Mesenchymal stem cell (in vitro differentiated cells and primary cell): ENCODE measurements around the gene ZEB2.

Experiments
- DNase-seq: peaks from one replicate; pipeline ENCODE4 v3.0.0-alpha.2; 2013
- H2AFZ ChIP-seq: one replicate; pipeline ENCODE4 v1.6.1; 2013; ENCODE audit warnings: low read depth, mild to moderate bottlenecking, control low read depth, inconsistent platforms, low read length, moderate library complexity
- H2AK5ac ChIP-seq: 2 replicates; pipeline ENCODE4 v1.6.1; 2013; ENCODE audit warnings: low read length, moderate library complexity, mild to moderate bottlenecking, inconsistent platforms; ENCODE audit not compliant: severe bottlenecking
- H2BK120ac ChIP-seq: one replicate; pipeline ENCODE4 v1.6.1; 2013; ENCODE audit warnings: low read depth, mild to moderate bottlenecking, inconsistent platforms, low read length, moderate library complexity
- H2BK12ac ChIP-seq, 2 experiments: one replicate each; pipeline ENCODE4 v1.6.1; 2013; ENCODE audit warnings: inconsistent platforms in 2 of 2, low read length in 2 of 2, mild to moderate bottlenecking in 2 of 2, moderate library complexity in 2 of 2, control low read depth in 1 of 2
- H2BK15ac ChIP-seq: one replicate; pipeline ENCODE4 v1.6.1; 2013; ENCODE audit warnings: mild to moderate bottlenecking, low read depth, inconsistent platforms; ENCODE audit not compliant: poor library complexity, severe bottlenecking
- H2BK5ac ChIP-seq: 2 replicates; pipeline ENCODE4 v1.6.1; 2013; ENCODE audit warnings: low read depth, mild to moderate bottlenecking, low read length, control low read depth, inconsistent platforms; ENCODE audit not compliant: poor library complexity, severe bottlenecking
- H3K14ac ChIP-seq, 2 experiments: one replicate each; pipeline ENCODE4 v1.6.1; 2013; ENCODE audit warnings: inconsistent platforms in 2 of 2, low read length in 2 of 2, control low read depth in 1 of 2, mild to moderate bottlenecking in 1 of 2, moderate library complexity in 1 of 2
- H3K18ac ChIP-seq, 2 experiments: one replicate each; pipeline ENCODE4 v1.6.1; 2013; ENCODE audit warnings: inconsistent platforms in 2 of 2, low read length in 2 of 2, control low read depth in 1 of 2, low read depth in 1 of 2, mild to moderate bottlenecking in 1 of 2
- H3K23ac ChIP-seq, 2 experiments: one replicate each; pipeline ENCODE4 v1.6.1; 2013; ENCODE audit warnings: inconsistent platforms in 2 of 2, low read length in 2 of 2, mild to moderate bottlenecking in 2 of 2, moderate library complexity in 2 of 2, control low read depth in 1 of 2
- H3K27ac ChIP-seq: 2 replicates; pipeline ENCODE4 v1.5.1; 2013; ENCODE audit warnings: mild to moderate bottlenecking, moderate library complexity, low read length, control low read depth, inconsistent platforms; ENCODE audit not compliant: poor library complexity, severe bottlenecking
- H3K27me3 ChIP-seq, 2 experiments: 2 replicates each; pipeline versions ENCODE4 v1.6.1 to v1.7.0; 2013; ENCODE audit warnings: low read length in 2 of 2, mild to moderate bottlenecking in 2 of 2, moderate library complexity in 2 of 2, control low read depth in 1 of 2, inconsistent platforms in 1 of 2; ENCODE audit not compliant: control insufficient read depth in 1 of 2, insufficient read depth in 1 of 2
- H3K36me3 ChIP-seq, 2 experiments: 2 replicates each; pipeline versions ENCODE4 v1.6.1 to v1.7.0; 2013; ENCODE audit warnings: low read length in 2 of 2, control low read depth in 1 of 2, inconsistent platforms in 1 of 2, low read depth in 1 of 2, mild to moderate bottlenecking in 1 of 2; ENCODE audit not compliant: insufficient read depth in 2 of 2, control insufficient read depth in 1 of 2
- H3K4ac ChIP-seq, 2 experiments: one replicate each; pipeline ENCODE4 v1.6.1; 2013; ENCODE audit warnings: inconsistent platforms in 2 of 2, low read length in 2 of 2, mild to moderate bottlenecking in 2 of 2, moderate library complexity in 2 of 2, control low read depth in 1 of 2, low read depth in 1 of 2
- H3K4me1 ChIP-seq: 2 replicates; pipeline ENCODE4 v1.6.1; 2013; ENCODE audit warnings: low read depth, low read length, control low read depth; ENCODE audit not compliant: control insufficient read depth, insufficient read depth
- H3K4me2 ChIP-seq: 2 replicates; pipeline ENCODE4 v1.6.1; 2013; ENCODE audit warnings: low read length, mild to moderate bottlenecking, inconsistent platforms; ENCODE audit not compliant: poor library complexity, severe bottlenecking
- H3K4me3 ChIP-seq, 2 experiments: 2 replicates each; pipeline versions ENCODE4 v1.5.1 to v1.7.0; 2013; ENCODE audit warnings: low read length in 2 of 2, mild to moderate bottlenecking in 2 of 2, control low read depth in 1 of 2, low read depth in 1 of 2; ENCODE audit not compliant: insufficient read depth in 1 of 2
- H3K79me1 ChIP-seq: replicated peaks from 2 replicates; pipeline ENCODE4 v1.6.1; 2013; ENCODE audit warnings: mild to moderate bottlenecking, control low read depth, low read length, inconsistent platforms; ENCODE audit not compliant: poor library complexity, severe bottlenecking
- H3K9ac ChIP-seq: 2 replicates; pipeline ENCODE4 v1.7.0; 2013; ENCODE audit warnings: mild to moderate bottlenecking, low read length, moderate library complexity
- H3K9me3 ChIP-seq: 2 replicates; pipeline ENCODE4 v1.7.0; 2013; ENCODE audit warnings: mild to moderate bottlenecking, low read length; ENCODE audit not compliant: control insufficient read depth
- H4K8ac ChIP-seq: one replicate; pipeline ENCODE4 v1.6.1; 2013; ENCODE audit warnings: inconsistent platforms, mild to moderate bottlenecking, low read length, moderate library complexity
- H4K91ac ChIP-seq: one replicate; pipeline ENCODE4 v1.6.1; 2013; ENCODE audit warnings: mild to moderate bottlenecking, low read length, inconsistent platforms
- WGBS: methylation state at CpG from one replicate; pipeline ENCODE4 v1.1.7; 2013; ENCODE audit warnings: mixed read lengths; 5-methylcytosine and 5-hydroxymethylcytosine counted together

Gene ZEB2

GRCh38 chr2:144390424-144391020, 129.4 kb downstream of the ZEB2 start:
- no peak overlapping the region for H2BK120ac ChIP-seq
- no peak overlapping the region for H3K4me2 ChIP-seq
- H2BK5ac ChIP-seq: no peak overlapping the region
- peaks cover 16 to 95% of the 10 kb centered on the region in 2 experiments for H3K36me3 ChIP-seq
- H3K27me3 ChIP-seq: no peaks in the 10 kb centered on the region
- no peak overlapping the region for H2AFZ ChIP-seq
- no peak overlapping the region for H3K23ac ChIP-seq
- no peak overlapping the region for H3K27ac ChIP-seq
- H2BK12ac ChIP-seq: no peak overlapping the region
- no peak overlapping the region for H3K9ac ChIP-seq
- WGBS: 100% methylated on average over 1 of the region's 1 CpG
- peaks cover 6% of the 10 kb centered on the region for H3K79me1 ChIP-seq
- no peak overlapping the region for H4K8ac ChIP-seq
- H3K9me3 ChIP-seq: no peaks in the 10 kb centered on the region
- no peak for DNase-seq
- no peak overlapping the region for H4K91ac ChIP-seq
- no peak overlapping the region for H3K14ac ChIP-seq
- H3K4ac ChIP-seq: no peak overlapping the region
- no peak overlapping the region for H3K18ac ChIP-seq
- H3K4me1 ChIP-seq: no peaks in the 10 kb centered on the region
- no peak overlapping the region for H3K4me3 ChIP-seq
- H2BK15ac ChIP-seq: no peak overlapping the region
- H2AK5ac ChIP-seq: no peak overlapping the region

- Histone ChIP-seq H2BK12ac (no peak overlapping the region), H3K27me3 (no peaks in the 10 kb centered on the region), H2AK5ac (no peak overlapping the region), H3K4me1 (no peaks in the 10 kb centered on the region), H3K14ac (no peak overlapping the region), H3K9ac (no peak overlapping the region), H3K18ac (no peak overlapping the region), H2BK15ac (no peak overlapping the region), H3K9me3 (no peaks in the 10 kb centered on the region), H3K23ac (no peak overlapping the region), H4K8ac (no peak overlapping the region), H3K4ac (no peak overlapping the region), H3K4me3 (no peak overlapping the region), H3K36me3 (peaks cover 15 to 95% of the 10 kb centered on the region in 2 experiments), H2BK120ac (no peak overlapping the region), H2BK5ac (no peak overlapping the region), H3K79me1 (peaks cover 4% of the 10 kb centered on the region), H3K27ac (no peak overlapping the region), H3K4me2 (no peak overlapping the region), H4K91ac (no peak overlapping the region), H2AFZ (no peak overlapping the region)
- 90% methylated on average over 9 of the region's 9 CpGs for WGBS
- DNase-seq: no peak
Observed at GRCh38 chr2:144389930-144390311, 130.0 kb downstream of the ZEB2 start.

DNA sequence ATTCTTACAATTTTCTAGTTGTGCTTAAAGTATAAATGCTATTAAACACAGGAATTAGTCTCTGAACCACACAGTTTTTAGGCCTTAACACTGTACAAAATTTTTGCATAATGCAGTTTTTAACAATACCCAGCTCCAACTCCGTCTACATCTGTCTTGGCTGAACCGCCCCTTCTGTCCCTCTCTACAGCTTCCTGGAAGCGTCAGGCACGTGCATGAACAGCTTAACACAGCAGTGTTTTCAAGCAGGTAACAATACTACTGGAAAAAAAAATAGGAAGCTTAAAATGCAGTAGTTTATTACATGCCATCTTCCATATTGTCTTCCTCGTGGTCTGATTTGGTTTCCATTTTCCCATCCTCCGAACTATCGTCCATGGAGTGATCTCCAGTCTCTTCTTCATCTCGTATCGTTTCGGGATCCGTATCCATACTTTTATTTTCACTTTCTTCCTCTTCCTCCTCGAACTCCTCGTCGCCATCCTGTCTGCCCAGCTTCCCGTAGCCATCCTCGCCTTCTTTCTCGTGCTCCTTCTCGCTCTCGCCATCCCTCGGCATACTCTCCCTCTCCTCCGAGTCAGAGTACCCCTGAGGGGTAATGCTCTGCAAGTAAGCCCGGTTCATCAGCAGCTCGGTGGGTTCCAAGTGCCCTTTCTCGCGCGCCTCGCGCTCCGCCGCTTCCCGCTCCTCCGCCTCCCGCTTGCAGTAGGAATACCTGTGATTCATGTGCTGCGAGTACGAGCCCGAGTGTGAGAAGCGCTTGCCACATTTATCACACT, 130.6 kb downstream of the ZEB2 start:
- H3K4me1 ChIP-seq: no peaks in the 10 kb centered on the region
- H2AK5ac ChIP-seq: no peak overlapping the region
- H3K14ac ChIP-seq: no peak overlapping the region
- no peaks in the 10 kb centered on the region for H3K9me3 ChIP-seq
- no peak overlapping the region for H2BK12ac ChIP-seq
- no peak overlapping the region for H3K27ac ChIP-seq
- H2AFZ ChIP-seq: no peak overlapping the region
- no peak overlapping the region for H3K4ac ChIP-seq
- H3K36me3 ChIP-seq: peaks cover 11 to 95% of the 10 kb centered on the region in 2 experiments
- H3K23ac ChIP-seq: no peak overlapping the region
- no peak overlapping the region for H2BK5ac ChIP-seq
- H3K4me3 ChIP-seq: no peak overlapping the region
- H3K79me1 ChIP-seq: peaks cover 4% of the 10 kb centered on the region
- no peak overlapping the region for H3K4me2 ChIP-seq
- no peak for DNase-seq
- no peaks in the 10 kb centered on the region for H3K27me3 ChIP-seq
- WGBS: 88% methylated on average over 37 of the region's 37 CpGs
- no peak overlapping the region for H3K9ac ChIP-seq
- H4K8ac ChIP-seq: no peak overlapping the region
- H2BK15ac ChIP-seq: no peak overlapping the region
- no peak overlapping the region for H3K18ac ChIP-seq
- no peak overlapping the region for H2BK120ac ChIP-seq
- no peak overlapping the region for H4K91ac ChIP-seq

DNA sequence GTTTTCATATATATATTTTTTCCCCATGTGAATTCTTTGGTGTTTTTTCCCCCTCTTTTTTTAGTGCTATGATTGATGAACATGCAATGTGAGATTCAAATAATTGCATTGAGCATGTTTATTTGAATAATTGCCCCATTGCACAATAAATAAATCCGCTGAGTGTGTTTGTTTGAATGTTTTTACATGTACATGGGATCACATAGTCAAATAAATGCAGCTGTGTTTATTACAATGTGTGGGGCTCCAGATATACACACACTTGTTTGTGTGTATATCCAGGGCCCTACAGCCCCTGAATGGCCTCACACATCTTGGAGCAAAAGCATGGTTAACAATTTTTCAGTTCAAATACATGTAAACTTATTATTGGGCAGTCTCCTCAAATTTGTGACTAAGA, 134.5 kb downstream of the ZEB2 start:
- Histone ChIP-seq H2BK15ac (no peak overlapping the region), H4K8ac (no peak overlapping the region), H3K4me3 (no peak overlapping the region), H3K4me1 (no peaks in the 10 kb centered on the region), H2BK120ac (no peak overlapping the region), H3K27ac (no peak overlapping the region), H3K14ac (no peak overlapping the region), H3K9me3 (no peaks in the 10 kb centered on the region), H3K23ac (no peak overlapping the region), H4K91ac (no peak overlapping the region), H2BK5ac (no peak overlapping the region), H2AFZ (no peak overlapping the region), H3K9ac (no peak overlapping the region), H2BK12ac (no peak overlapping the region), H3K36me3 (peaks cover 8 to 62% of the 10 kb centered on the region in 2 experiments), H3K4ac (no peak overlapping the region), H3K4me2 (no peak overlapping the region), H2AK5ac (no peak overlapping the region), H3K27me3 (no peaks in the 10 kb centered on the region), H3K18ac (no peak overlapping the region), H3K79me1 (peaks cover 4% of the 10 kb centered on the region)
- no CpG with 5 or more reads among the region's 1 CpG for WGBS
- no peak for DNase-seq
